Astrocyte (in vitro differentiated cells and primary cell): Measurements from ENCODE around the gene LZTS3. TPM values are rescaled to one million over a fixed set of nuclear protein-coding genes. Genes with fewer than 3 reads are reported as not detected.

Experiments used
- DNase-seq: peaks from one replicate; pipeline ENCODE4 v3.0.0-alpha.2; 2010; ENCODE audit warnings: low read depth
- FAIRE-seq: peaks from 2 replicates; lab custom pipeline; 2011; peaks lifted over from hg19 to GRCh38; lab: Jason Lieb, UNC
- H2AFZ ChIP-seq: 2 replicates; pipeline ENCODE4 v1.6.0; 2012; ENCODE audit warnings: low read depth, low read length, inconsistent platforms
- H3K27ac ChIP-seq: 2 replicates; pipeline ENCODE4 v1.5.1; 2011; ENCODE audit warnings: low read depth, low read length, inconsistent platforms
- H3K27me3 ChIP-seq: 2 replicates; pipeline ENCODE4 v1.6.0; 2011; ENCODE audit warnings: low read length, inconsistent platforms; ENCODE audit not compliant: insufficient read depth
- H3K36me3 ChIP-seq: 2 replicates; pipeline ENCODE4 v1.5.1; 2011; ENCODE audit warnings: low read length, inconsistent platforms; ENCODE audit not compliant: insufficient read depth
- H3K4me1 ChIP-seq: 2 replicates; pipeline ENCODE4 v1.5.1; 2011; ENCODE audit warnings: low read length, inconsistent platforms; ENCODE audit not compliant: insufficient read depth
- H3K4me2 ChIP-seq: 2 replicates; pipeline ENCODE4 v1.6.0; 2012; ENCODE audit warnings: low read length, inconsistent platforms
- H3K4me3 ChIP-seq: 2 replicates; pipeline ENCODE4 v1.5.1; 2011; ENCODE audit warnings: low read depth, mild to moderate bottlenecking, low read length, inconsistent platforms; ENCODE audit not compliant: insufficient read depth
- H3K79me2 ChIP-seq: 2 replicates; pipeline ENCODE4 v1.6.0; 2012; ENCODE audit warnings: mild to moderate bottlenecking, low read length, inconsistent platforms; ENCODE audit not compliant: insufficient read depth
- H3K9ac ChIP-seq: 2 replicates; pipeline ENCODE4 v1.6.0; 2012; ENCODE audit warnings: mild to moderate bottlenecking, low read length, inconsistent platforms
- H3K9me3 ChIP-seq: 2 replicates; pipeline ENCODE4 v1.5.1; 2012; ENCODE audit warnings: low read depth, mild to moderate bottlenecking, low read length, inconsistent platforms; ENCODE audit not compliant: insufficient read depth
- H4K20me1 ChIP-seq: 2 replicates; pipeline ENCODE4 v1.6.0; 2012; ENCODE audit warnings: low read length, inconsistent platforms; ENCODE audit not compliant: insufficient read depth
- H3K27ac Mint-ChIP-seq: one replicate; pipeline ENCODE4 v1.8.0; 2021; ENCODE audit warnings: mild to moderate bottlenecking, mixed read lengths; ENCODE audit not compliant: unreplicated experiment
- H3K27me3 Mint-ChIP-seq: one replicate; pipeline ENCODE4 v1.8.0; 2021; ENCODE audit warnings: low read depth, mixed read lengths; ENCODE audit not compliant: unreplicated experiment
- H3K36me3 Mint-ChIP-seq: one replicate; pipeline ENCODE4 v1.8.0; 2021; ENCODE audit warnings: low read depth, mixed read lengths; ENCODE audit not compliant: unreplicated experiment
- H3K4me1 Mint-ChIP-seq: one replicate; pipeline ENCODE4 v1.8.0; 2021; ENCODE audit warnings: low read depth, mixed read lengths; ENCODE audit not compliant: unreplicated experiment
- H3K4me3 Mint-ChIP-seq: one replicate; pipeline ENCODE4 v1.8.0; 2021; ENCODE audit warnings: mild to moderate bottlenecking, moderate library complexity, mixed read lengths; ENCODE audit not compliant: unreplicated experiment
- H3K9me3 Mint-ChIP-seq: one replicate; pipeline ENCODE4 v1.8.0; 2021; ENCODE audit warnings: mild to moderate bottlenecking, mixed read lengths; ENCODE audit not compliant: unreplicated experiment
- EZH2 ChIP-seq: IDR thresholded peaks from 2 replicates; pipeline ENCODE4 v1.6.1; 2012; ENCODE audit warnings: mild to moderate bottlenecking, low read length, inconsistent platforms; ENCODE audit not compliant: insufficient read depth
- total RNA-seq: library from RNA; stranded (reverse); gene quantifications from 2 replicates; pipeline ENCODE4 v1.2.1, GENCODE V29; 2021
- TF ChIP-seq, protein P1 (sequence below): IDR thresholded peaks from 2 replicates; pipeline ENCODE4 v1.5.1; 2011; ENCODE audit warnings: low read depth, mild to moderate bottlenecking, inconsistent platforms, low read length, moderate library complexity; ENCODE audit not compliant: insufficient read depth

The LZTS3 gene
- total RNA-seq, 1 donor from 2014 or later = 12.6 TPM

DNA sequence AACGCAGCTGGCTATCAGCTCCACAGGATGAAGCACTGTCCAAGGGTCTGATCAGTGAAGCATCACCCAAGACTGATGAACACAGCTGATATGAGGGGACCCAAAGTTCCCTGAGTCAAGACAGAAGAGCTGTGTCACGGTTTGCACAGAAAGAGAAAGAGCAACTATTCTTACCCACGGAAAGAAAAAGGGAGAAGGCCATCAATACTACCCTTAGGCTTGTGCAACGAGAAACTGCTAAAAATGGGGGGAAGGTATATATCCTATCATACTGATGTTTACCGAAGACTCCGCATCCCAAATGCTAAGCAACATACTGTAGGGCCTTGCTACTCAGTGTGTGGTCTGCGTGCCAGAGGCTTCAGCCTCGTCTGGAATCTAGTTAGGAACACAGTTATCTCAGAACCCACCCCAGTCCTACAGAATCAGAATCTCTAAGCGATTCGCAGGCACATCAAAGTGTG, 14.3 kb downstream of the LZTS3 start:
- no peak for DNase-seq
- H4K20me1 ChIP-seq = peaks cover 47% of the 10 kb centered on the region

DNA sequence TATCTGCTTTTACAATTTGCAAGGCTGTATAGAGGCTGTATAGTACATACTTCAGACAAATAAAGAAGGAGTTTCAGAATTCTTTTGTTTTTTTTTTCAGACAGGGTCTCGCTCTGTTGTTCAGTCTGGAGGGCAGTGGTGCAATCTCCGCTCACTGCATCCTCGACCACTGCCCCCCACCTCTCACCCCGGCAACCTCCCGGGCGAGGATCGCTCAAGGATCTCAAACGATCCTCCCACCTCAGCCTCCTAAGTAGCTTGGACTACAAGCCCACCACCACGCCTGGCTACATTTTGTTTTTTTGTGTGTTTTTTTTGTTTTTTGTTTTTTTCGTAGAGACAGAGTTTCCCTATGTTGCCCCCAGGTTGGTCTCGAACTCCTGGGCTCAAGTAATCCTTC, 15.5 kb downstream of the LZTS3 start:
- Histone ChIP-seq H2AFZ (no peak overlapping the region), H3K27me3 (no peaks in the 10 kb centered on the region), H3K4me2 (peak overlapping the region; percentile 92), H3K9me3 (no peaks in the 10 kb centered on the region), H3K4me1 (peaks cover 9% of the 10 kb centered on the region), H3K9ac (peak overlapping the region; percentile 4), H4K20me1 (peaks cover 57% of the 10 kb centered on the region), H3K79me2 (peaks cover 73% of the 10 kb centered on the region), H3K4me3 (no peak overlapping the region), H3K27ac (no peak overlapping the region), H3K36me3 (no peaks in the 10 kb centered on the region)
- no peak for FAIRE-seq
- TF ChIP-seq EZH2 = no peak
- TF ChIP-seq, protein P1, sequence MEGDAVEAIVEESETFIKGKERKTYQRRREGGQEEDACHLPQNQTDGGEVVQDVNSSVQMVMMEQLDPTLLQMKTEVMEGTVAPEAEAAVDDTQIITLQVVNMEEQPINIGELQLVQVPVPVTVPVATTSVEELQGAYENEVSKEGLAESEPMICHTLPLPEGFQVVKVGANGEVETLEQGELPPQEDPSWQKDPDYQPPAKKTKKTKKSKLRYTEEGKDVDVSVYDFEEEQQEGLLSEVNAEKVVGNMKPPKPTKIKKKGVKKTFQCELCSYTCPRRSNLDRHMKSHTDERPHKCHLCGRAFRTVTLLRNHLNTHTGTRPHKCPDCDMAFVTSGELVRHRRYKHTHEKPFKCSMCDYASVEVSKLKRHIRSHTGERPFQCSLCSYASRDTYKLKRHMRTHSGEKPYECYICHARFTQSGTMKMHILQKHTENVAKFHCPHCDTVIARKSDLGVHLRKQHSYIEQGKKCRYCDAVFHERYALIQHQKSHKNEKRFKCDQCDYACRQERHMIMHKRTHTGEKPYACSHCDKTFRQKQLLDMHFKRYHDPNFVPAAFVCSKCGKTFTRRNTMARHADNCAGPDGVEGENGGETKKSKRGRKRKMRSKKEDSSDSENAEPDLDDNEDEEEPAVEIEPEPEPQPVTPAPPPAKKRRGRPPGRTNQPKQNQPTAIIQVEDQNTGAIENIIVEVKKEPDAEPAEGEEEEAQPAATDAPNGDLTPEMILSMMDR = no peak
- Mint-ChIP-seq H3K36me3 (peaks cover 3% of the 10 kb centered on the region), H3K4me3 (peak overlapping the region; percentile 83), H3K27me3 (no peaks in the 10 kb centered on the region), H3K9me3 (no peaks in the 10 kb centered on the region), H3K27ac (peak overlapping the region; percentile 58), H3K4me1 (peaks cover 18% of the 10 kb centered on the region)
- DNase-seq = no peak

More for the DNA sequence above, 14.3 kb downstream of the LZTS3 start:
- Mint-ChIP-seq H3K9me3 (no peaks in the 10 kb centered on the region), H3K4me3 (peak overlapping the region; percentile 94), H3K27me3 (no peaks in the 10 kb centered on the region), H3K4me1 (peaks cover 17% of the 10 kb centered on the region), H3K36me3 (peaks cover 8% of the 10 kb centered on the region), H3K27ac (peak overlapping the region; percentile 90)
- FAIRE-seq = no peak
- Histone ChIP-seq H3K27me3 (no peaks in the 10 kb centered on the region), H2AFZ (peak overlapping the region; percentile 90), H3K4me1 (peaks cover 9% of the 10 kb centered on the region), H3K27ac (peak overlapping the region; percentile 88), H3K9me3 (no peaks in the 10 kb centered on the region), H3K36me3 (no peaks in the 10 kb centered on the region), H3K4me3 (peak overlapping the region; percentile 93), H3K9ac (peak overlapping the region; percentile 99), H3K79me2 (peaks cover 61% of the 10 kb centered on the region), H3K4me2 (peak overlapping the region; percentile 92)
- TF ChIP-seq, protein P1 = no peak
- no peak for TF ChIP-seq EZH2
